Activated naive CD4-positive, alpha-beta T cell treated with Interleukin-2 at 50 U/mL for 16 hours (primary cell): Measurements from ENCODE around the gene BRIP1.
"Not testable (repeated sequence)": the region's sequence is repeated elsewhere in the genome, so short reads cannot be mapped to it uniquely, and the experiment has no call there.

Experiments used
- DNase-seq: peaks from one replicate; pipeline ENCODE4 v3.0.0-alpha.2; 2020

Gene BRIP1

DNA sequence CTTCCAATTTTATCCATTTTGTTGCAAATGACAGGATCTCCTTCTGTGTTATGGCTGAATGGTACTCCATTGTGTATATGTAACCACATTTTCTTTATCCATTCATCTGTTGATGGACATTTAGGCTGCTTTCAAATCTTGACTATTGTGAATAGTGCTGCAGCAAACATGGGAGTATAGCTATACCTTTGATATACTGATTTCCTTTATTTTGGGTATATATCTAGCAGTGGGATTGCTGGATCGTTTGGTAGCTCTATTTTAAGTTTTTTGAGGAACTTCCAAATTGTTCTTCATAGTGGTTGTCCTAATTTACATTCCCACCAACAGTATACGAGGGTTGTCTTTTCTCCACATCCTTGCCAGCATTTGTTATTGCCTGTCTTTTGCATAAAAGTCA lies 67.8 kb downstream of the BRIP1 start:
- no peak for DNase-seq

DNA sequence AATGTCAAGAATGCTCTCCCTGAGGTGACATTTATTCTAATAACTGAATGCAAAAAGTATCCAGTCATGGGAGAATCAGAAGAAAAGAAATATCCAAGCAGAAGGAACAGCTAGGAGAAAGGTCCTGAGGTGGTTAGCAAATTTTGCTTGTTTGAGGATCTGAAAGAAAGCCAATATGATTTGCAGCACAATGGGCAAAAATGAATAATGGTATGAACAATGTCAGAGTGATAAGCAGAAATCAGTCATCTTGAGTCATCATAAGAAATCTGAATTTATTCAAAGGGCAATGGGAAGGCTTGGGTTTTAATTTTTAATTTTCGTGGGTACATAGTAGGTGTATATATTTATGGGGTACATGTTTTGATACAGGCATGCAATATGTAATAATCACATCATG lies 68.5 kb downstream of the BRIP1 start:
- DNase-seq: no peak

DNA sequence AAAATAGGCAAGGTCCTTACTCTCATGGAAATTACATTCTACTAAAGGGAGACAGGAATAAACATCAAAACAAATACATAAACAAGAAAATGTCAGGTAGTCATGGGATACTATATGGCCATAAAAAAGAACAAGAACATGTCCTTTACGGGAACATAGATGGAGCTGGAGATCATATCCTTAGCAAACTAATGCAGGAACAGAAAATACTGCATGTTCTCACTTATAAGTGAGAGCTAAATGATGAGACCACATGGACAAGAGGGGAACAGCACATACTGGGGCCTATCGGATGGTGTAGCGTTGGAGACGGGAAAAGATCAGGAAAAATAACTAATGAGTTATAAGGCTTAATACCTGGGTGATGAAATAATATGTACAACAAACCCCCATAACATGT lies 69.1 kb downstream of the BRIP1 start:
- no peak for DNase-seq

GRCh38 chr17:61793565-61793964 lies 69.8 kb downstream of the BRIP1 start:
- no peak for DNase-seq

GRCh38 chr17:61789872-61790271 lies 73.5 kb downstream of the BRIP1 start:
- no peak for DNase-seq

- DNase-seq: no peak
These were observed 77.2 kb downstream of the BRIP1 start for GRCh38 chr17:61786088-61786487.

GRCh38 chr17:61784510-61784909 lies 78.8 kb downstream of the BRIP1 start:
- DNase-seq: no peak

GRCh38 chr17:61783556-61784304 lies 79.6 kb downstream of the BRIP1 start:
- DNase-seq: no peak

GRCh38 chr17:61783120-61783519 lies 80.2 kb downstream of the BRIP1 start:
- no peak for DNase-seq

DNA sequence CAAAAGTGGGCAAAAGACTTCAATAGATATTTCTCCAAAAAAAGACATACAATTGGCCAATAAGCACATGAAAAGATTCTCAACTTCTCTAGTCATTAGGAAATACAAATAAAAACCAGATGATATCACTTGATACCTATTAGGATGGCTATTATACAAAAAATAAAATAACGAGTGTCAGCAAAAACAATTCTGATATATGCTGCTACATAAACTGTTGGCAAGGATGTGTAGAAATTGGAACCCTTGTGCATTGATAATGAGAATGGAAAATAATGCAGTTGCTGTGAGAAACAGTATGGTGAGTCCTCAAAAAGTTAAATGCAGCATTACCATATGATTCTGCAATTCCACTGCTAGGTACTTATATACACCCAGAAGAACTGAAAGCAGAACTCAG lies 80.6 kb downstream of the BRIP1 start:
- DNase-seq: no peak

GRCh38 chr17:61775364-61775763 lies 88.0 kb downstream of the BRIP1 start:
- no peak for DNase-seq

DNA sequence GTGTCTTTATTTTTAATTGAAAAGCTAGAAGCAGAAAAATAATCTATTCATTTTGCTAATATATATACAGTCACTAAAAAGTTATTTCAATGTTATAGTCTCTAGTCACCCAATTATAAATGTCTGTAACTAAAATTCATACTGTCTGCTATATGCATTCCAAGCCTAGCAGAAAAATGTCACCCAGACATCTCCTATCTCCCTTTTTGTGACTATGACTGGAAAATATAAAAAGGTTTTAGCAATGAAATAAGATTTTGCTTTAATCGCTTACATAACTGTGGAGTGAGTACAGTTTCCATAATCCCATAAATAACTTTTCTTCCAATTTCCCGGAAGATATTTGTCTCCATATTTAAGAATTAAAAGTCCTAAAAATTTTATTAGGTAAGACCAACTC lies 88.6 kb downstream of the BRIP1 start:
- DNase-seq: no peak

DNA sequence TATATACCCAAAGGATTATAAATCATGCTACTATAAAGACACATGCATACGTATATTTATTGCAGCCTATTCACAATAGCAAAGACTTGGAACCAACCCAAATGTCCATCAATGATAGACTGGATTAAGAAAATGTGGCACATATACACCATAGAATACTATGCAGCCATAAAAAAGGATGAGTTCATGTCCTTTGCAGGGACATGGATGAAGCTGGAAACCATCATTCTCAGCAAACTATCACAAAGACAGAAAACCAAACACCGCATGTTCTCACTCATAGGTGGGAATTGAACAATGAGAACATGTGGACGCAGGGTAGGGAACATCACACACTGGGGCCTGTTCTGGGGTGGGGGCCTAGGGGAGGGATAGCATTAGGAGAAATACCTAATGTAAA lies 89.2 kb downstream of the BRIP1 start:
- DNase-seq: not testable (repeated sequence)

DNA sequence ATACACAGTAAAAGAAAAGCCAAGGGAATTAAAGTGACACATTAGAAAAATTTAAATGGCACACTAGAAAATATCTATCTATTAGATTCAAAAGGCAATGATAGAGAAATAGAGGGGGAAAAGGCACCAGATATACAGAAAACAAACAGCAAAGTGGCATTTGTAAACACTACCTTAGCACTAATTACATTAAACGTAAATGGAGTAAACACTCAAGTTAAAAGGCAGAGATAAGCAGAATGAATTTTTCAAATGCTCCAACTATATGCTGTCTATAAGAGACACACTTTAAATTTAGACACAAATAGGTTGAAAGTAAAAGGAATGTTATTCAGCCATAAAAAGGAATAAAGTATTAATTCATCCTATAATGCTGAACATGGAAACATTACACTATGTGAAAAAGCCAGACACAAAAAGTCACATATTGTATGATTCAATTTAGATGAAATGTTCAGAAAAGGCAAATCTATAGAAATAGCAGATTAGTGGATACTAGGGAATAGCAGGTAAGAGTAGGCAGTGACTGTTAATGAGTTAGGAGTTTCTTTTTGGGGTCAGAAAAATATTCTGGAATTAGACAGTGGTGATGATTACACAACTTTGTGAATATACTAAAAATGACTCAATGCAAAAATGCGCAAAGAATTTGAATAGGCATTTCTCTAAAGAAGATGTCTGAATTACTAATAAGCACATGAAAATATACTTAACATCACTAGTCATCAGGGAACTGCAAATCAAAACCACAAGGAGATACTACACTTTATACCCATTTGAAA lies 92.4 kb downstream of the BRIP1 start:
- no peak for DNase-seq

DNA sequence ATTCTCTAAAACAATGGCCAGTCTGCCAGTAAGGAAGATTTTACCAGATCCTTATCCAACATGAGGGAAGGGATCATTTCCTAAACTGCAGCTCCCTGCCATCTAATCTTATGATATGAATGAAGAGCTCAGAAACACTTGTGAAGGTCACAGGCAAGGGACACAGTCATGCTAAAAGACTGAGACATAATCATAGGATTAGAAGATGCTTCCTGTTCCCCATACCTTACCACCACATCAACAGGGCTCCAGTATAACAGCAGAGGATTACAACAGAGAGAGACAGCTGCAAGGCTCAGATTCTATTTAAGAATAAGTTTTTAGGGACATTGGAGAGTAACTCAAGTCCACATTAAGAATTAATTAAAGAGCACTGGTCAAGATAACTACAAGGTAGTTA lies 93.3 kb downstream of the BRIP1 start:
- DNase-seq: no peak

DNA sequence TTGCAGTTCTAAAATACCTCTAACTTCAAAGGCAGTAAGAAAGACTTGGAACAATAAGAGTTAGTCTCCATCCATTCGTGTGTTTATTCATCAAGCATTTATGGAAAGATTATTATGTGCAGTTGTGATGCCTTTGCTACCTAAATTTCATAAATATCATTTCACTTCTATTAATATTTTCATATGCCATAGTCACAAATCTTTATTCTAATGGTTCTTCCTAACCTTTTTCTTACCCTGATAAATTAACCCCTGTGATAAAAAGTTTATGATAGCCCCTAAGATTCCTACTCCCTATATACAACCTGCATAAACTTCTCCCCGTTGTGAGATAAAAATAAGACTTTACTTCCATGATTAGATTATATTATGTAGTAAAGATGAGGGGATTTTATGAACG lies 94.9 kb downstream of the BRIP1 start:
- DNase-seq: no peak

DNA sequence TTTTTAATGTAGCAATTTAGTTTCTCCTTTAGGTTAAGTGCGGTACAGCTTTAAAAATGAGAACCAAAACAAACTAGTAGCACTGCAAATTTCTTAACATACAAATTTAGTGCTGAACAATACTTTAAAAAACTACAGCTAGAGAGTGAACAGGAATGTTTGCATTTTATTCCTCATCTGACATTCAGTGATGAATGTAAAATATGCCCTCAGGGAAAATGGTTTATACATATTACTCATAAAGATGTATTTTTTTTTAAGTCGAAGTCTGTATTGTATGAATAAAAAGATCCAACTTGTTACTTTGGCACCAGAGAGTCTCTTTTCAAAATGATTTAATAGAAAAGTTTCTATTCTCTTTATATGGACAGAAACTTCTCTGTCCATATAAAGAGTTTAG lies 96.8 kb downstream of the BRIP1 start:
- no peak for DNase-seq

GRCh38 chr17:61764846-61765245 lies 98.5 kb downstream of the BRIP1 start:
- no peak for DNase-seq

GRCh38 chr17:61761827-61762226 lies 101.5 kb downstream of the BRIP1 start:
- no peak for DNase-seq

DNA sequence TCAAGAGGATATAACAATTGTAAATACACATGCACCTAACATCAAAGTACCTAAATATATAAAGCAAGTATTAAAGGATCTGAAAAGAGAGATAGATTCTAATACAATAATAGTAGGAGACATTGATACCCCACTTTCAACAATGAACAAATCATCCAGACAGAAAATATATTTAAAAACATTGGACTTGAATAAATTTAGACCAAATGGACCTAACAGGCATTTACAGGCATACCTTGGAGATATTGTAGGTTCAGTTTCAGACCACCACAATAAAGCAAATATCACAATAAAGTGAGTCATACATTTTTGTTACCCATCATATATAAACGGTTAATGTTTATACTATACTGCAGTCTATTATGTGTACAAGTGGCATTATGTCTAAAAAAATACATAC lies 104.0 kb downstream of the BRIP1 start:
- no peak for DNase-seq

GRCh38 chr17:61758430-61758829 lies 104.9 kb downstream of the BRIP1 start:
- DNase-seq: no peak

GRCh38 chr17:61757168-61757567 lies 106.2 kb downstream of the BRIP1 start:
- no peak for DNase-seq

DNA sequence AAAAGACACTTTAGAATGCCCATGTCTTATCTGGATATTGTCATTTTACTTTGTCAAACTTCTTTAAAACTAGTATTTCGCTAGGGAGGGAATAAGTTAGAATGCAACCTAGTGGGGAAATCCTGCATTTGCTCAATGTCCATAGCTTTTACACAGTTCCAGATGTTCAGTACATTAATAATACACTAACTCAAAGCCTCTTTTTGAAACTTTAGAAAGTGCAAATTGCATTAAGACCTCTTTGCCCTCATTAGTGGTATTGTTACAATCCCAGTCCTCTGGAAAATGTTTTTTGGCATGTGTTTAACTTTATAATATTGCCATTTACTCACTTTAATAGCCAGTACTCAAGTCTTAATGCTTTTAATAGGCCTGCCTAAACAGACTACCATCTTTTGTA lies 106.8 kb downstream of the BRIP1 start:
- DNase-seq: no peak

DNA sequence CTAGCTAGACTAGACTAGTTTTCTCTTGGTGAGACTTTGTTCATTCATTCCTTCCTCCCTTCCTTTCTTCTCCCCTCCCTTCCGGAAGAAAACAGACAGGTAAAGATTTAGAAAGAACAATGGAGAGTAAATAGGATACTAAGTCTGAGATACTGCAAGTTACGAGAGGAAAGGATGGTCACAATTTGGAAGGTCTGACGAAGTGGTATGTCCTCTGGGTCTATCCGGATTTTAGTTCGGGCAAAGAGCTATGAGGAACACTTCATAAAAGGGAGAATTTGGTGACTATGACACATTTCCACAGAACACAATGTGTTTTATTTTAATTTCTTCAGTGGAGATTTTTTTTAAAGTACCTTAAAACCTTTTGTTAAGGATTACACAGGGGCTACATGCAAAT lies 107.7 kb downstream of the BRIP1 start:
- DNase-seq: no peak

- no peak for DNase-seq
These were observed 108.2 kb downstream of the BRIP1 start for GRCh38 chr17:61755078-61755477.
